Epidermal melanocyte (primary cell): ENCODE measurements around the gene COPS7A.
"Not testable (repeated sequence)": the region's sequence is repeated elsewhere in the genome, so short reads cannot be mapped to it uniquely, and the experiment has no call there.

Source experiments
- DNase-seq: peaks from one replicate; pipeline ENCODE4 v3.0.0; 2011; ENCODE audit warnings: low spot score; ENCODE audit not compliant: insufficient read length

Gene COPS7A

GRCh38 chr12:6701078-6701768 is 22.6 kb upstream of the COPS7A start:
- DNase-seq, result no peak

- no peak for DNase-seq
Observed at GRCh38 chr12:6703631-6704030, 20.2 kb upstream of the COPS7A start.

GRCh38 chr12:6708351-6708750 is 15.5 kb upstream of the COPS7A start:
- not testable (repeated sequence) for DNase-seq

- no peak for DNase-seq
Observed at GRCh38 chr12:6708960-6709394, 14.9 kb upstream of the COPS7A start.

DNA sequence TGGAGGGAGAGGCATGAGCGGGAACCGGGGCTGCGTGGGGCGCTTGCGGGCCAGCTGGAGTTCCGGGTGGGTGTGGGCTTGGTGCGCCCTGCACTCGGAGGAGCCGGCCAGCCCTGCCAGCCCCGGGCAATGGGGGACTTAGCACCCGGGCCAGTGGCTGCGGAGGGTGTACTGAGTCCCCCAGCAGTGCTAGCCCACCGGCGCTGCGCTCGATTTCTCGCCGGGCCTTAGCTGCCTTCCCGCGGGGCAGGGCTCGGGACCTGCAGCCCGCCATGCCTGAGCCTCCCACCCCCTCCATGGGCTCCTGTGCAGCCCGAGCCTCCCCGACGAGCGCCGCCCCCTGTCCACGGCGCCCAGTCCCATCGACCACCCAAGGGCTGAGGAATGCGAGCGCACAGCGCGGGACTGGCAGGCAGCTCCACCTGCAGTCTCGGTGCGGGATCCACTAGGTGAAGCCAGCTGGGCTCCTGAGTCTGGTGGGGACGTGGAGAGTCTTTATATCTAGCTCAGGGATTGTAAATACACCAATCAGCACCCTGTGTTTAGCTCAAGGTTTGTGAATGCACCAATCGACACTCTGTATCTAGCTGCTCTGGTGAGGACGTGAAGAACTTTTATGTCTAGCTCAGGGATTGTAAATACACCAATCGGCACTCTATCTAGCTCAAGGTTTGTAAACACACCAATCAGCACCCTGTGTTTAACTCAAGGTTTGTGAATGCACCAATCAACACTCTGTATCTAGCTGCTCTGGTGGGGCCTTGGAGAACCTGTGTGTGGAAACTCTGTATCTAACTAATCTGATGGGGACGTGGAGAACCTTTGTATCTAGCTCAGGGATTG is 7.6 kb upstream of the COPS7A start:
- not testable (repeated sequence) for DNase-seq

DNA sequence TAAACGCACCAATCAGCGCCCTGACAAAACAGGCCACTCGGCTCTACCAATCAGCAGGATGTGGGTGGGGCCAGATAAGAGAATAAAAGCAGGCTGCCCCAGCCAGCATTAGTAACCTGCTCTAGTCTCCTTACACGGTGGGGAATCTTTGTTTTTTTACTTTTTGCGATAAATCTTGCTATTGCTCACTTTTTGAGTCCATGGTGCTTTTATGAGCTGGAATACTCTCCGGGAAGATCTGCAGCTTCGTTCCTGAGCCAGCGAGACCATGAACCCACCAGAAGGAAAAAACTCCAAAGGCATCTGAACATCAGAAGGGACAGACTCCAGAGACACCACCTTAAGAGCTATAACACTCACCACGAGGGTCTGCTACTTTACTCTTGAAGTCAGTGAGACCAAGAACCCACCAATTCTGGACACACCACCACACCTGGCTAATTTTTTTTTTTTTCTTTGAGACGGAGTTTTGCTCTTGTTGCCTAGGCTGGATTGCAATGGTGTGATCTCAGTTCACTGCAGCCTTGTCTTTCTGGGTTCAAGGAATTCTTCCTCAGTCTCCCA is 6.9 kb upstream of the COPS7A start:
- no peak for DNase-seq

- DNase-seq, result no peak
Observed at GRCh38 chr12:6722863-6723262, 983 bp upstream of the COPS7A start.

DNA sequence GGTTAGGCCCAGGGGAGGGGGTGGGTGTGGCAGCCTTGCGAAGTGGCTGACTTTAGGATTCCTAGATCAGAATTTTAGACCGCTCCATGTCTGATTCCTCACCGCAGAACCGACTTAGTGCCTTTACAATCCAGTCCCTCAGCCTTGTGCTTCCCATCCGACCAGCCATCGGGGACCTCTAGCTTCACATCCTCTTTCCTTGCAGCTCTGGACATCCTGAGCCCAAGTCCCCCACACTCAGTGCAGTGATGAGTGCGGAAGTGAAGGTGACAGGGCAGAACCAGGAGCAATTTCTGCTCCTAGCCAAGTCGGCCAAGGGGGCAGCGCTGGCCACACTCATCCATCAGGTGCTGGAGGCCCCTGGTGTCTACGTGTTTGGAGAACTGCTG is 557 bp downstream of the COPS7A start:
- no peak for DNase-seq

- no peak for DNase-seq
Observed at GRCh38 chr12:6725350-6725749, 1.5 kb downstream of the COPS7A start.

DNA sequence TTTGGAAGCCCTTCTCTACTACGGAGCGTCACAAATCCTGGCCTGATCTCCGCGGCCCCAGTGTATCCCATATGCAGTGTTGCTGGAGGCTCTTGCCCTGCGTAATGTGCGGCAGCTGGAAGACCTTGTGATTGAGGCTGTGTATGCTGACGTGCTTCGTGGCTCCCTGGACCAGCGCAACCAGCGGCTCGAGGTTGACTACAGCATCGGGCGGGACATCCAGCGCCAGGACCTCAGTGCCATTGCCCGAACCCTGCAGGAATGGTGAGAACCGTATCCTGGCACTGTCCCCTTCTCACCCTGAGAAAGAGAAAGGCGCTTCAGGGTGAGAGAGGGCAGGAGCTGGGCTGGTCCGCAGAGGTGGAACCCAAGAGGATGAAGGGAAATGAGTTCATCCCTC is 5.3 kb downstream of the COPS7A start:
- DNase-seq, result no peak

DNA sequence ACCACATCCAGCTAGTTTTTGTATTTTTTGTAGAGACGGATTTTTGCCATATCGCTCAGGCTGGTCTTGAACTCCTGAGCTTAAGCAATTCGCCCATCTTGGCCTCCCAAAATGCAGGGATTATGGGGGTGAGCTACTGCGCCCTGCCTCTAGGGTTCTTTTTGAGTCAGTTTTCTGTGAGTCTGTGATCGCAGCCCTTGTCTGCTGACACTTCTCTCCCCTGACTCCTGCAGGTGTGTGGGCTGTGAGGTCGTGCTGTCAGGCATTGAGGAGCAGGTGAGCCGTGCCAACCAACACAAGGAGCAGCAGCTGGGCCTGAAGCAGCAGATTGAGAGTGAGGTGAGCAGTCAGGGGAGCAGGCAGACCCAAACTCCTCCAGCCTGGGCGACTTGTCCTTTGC is 6.3 kb downstream of the COPS7A start:
- DNase-seq, result no peak

DNA sequence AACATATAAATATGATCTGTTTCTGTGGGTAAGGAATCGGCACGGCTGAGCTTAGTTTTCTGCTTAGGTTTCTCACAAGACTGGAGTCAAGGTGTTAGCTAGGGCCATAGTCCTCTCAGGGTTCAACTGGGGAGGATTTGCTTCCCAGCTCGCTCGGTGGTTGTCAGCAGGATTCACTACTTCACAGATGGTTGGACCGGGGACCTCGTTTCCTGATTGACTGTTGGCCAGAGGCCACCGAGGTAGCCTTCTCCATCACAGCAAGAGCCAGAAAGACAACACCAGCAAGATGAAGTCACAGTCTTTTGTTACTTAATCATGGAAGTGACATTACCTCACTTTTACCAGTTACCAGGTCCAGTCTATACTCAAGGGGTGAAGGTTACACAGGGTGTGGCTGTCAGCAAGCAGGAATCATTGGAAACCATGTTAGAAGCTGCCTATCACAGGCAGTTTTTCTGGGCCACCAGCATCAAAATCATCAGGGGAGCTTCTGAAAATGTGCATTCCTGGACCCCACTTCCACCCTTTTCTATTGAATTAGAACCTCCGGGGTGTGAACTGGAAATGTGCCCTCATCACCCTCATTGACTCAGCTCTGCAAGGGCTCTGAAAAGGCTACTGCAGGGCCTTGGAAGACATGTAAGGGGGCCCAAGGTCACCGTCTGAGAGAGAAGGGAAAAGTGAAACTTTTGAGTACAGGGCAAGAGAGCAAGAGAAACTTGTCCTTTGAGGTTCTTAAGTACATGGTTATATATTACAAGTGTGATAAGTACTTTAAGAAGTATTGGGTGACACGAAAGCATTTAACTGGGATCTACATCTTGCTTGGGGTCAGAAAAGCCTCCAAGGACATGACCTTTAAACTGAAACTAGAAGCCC is 10.9 kb downstream of the COPS7A start:
- DNase-seq, result no peak

DNA sequence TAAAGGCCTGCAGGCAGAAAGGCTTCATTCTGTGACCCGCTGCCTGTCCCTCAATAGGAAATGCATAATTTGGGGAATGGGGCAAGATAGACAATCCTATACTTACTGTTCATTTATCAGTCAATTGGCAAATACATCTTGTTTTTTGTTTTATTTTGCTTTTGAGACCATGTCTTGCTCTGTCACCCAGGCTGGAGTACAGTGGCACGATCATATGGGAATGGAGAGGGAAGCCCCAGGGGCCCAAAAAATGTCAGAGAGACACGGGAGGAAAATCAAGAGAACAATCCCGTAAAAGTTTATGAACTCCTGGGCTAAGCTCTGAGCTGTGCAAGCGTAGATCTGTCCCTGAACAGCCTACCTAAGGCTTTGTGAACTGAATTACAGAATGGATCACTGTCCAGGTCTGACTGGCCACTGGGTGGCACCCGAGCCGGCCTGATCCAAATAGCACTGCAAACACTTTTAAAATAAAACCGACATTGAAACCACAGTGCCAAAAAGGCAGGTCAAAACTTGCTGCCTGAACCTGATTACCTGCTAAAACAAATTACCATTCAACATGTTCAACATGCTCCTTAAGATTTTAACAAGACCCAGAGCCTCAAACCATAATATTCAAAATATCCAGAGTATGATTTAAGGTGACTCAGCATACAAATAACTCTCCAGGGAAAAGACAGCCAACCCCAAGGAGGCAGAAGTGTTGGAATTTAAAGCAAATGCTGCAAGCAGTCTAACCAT is 11.8 kb downstream of the COPS7A start:
- peak; percentile 78 for DNase-seq

- no peak for DNase-seq
Observed at GRCh38 chr12:6736754-6737153, 12.9 kb downstream of the COPS7A start.

- DNase-seq, result not testable (repeated sequence)
Observed at GRCh38 chr12:6742080-6742479, 18.2 kb downstream of the COPS7A start.

- DNase-seq, result no peak
Observed at GRCh38 chr12:6742834-6743233, 19.0 kb downstream of the COPS7A start.

- not testable (repeated sequence) for DNase-seq
Observed at GRCh38 chr12:6743300-6743699, 19.5 kb downstream of the COPS7A start.

DNA sequence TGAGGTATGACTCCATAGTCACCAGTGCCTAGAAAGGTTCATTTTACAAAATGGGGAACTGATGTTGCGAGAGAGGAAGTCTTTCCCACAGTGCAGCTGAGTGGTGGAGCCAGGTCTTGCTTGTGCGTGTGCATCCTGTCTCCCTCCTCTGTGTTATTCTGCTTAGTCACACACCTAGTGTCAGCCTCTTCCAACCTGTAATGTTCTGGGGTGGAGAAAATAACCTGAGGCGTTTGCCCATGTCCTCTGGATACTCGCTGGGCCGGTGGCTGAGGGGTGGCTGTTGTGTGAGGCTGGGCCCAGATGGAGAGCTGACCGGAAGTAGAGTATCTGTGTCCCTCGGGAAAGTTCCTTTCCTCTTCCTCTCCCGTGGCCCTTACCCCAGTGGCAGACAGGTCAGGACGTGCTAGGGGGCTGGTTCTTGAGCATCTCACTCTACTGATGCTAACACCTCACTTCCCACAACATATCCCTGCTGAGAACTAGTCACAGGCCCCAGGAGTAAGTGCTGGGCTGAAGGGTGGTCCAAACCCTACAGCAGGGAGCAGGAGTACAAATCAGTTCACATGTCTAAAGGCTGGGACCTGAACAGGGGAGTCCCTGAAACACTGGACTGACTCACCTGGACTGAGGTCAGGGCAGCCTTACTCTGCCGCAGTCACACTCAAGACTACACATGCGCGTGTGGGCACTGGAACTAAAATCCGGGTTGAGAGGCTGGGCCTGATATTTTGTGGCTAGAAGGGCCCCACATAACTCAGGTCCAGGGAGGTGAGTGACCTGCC is 22.1 kb downstream of the COPS7A start:
- no peak for DNase-seq

- no peak for DNase-seq
Observed at GRCh38 chr12:6747216-6747615, 23.4 kb downstream of the COPS7A start.

DNA sequence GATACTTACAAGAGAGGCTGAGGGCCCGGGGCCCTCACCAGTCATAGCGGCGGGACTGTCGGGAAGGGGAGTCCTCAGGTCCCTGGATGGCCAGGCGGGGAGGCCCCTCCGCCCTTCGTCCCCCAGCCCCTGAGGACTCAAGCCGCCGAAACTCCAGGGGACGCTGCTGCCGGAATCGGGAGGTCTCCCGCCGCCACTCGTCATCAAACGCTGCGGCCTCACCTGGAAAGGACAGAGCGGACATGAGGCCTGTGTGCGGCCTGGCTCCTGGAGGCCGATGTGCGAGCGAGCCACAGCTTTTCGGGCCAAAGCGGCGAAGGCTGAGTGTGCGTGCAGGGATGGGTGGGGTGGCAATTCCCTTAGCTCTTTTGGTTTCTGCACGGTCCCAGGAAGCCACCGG is 24.9 kb downstream of the COPS7A start:
- no peak for DNase-seq
